Left forelimb (tissue), 1 donor: Measurements from ENCODE around the gene TMEM170B.
"Not testable (repeated sequence)": the region's sequence is repeated elsewhere in the genome, so short reads cannot be mapped to it uniquely, and the experiment has no call there.

Experiments
- DNase-seq: peaks from one replicate; pipeline ENCODE4 v3.0.0-alpha.2; 2018; ENCODE audit warnings: low spot score

Gene TMEM170B

DNA sequence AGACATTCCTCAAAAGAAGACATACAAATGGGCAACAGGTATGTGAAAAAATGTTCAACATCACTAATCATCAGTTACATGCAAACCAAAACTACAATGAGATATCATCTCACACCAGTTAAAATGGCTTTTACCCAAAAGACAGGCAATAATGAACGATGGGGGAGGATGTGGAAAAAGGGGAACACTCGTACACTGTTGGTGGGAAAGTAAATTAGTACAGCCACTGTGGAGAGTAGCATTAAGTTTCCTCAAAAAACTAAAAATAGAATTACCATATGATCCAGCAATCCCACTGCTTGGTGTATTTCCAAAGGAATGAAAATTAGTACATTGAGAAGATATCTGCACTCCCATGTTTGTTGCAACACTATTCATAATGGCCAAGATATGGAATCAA lies 8.6 kb upstream of the TMEM170B start:
- no peak for DNase-seq

DNA sequence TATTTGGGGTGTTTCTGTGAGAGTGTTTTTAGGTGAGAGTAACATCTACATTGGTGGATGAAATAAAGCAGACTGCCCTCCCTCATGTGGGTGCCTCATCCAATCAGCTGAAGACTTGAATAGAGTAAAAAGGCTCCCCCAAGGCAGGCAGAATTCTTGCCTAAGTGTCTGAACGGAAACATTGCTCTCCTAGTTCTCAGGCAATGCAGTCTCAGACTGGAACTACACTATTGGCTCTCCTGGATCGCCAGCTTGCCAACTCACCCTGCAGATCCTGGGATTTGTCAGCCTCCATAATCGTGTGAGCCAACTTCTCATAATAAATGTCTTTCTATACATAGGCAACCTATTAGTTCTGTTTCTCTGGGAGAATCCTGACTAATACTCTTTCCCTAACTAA lies 5.5 kb upstream of the TMEM170B start:
- no peak for DNase-seq

DNA sequence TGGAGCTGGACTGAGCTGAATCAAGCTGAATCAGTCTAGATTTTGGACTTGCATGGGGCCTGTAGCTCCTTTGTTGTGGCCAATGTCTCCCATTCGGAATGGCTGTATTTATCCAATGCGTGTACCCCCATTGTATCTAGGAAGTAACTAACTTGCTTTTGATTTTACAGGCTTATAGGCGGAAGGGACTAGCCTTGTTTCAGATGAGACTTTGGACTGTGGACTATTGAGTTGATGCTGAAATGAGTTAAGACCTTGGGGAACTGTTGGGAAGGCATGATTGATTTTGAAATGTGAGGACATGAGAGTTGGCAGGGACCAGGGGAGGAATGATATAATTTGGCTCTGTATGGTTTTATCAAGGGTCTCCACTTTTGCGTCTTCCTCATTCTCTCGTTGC lies 3.0 kb upstream of the TMEM170B start:
- no peak for DNase-seq

DNA sequence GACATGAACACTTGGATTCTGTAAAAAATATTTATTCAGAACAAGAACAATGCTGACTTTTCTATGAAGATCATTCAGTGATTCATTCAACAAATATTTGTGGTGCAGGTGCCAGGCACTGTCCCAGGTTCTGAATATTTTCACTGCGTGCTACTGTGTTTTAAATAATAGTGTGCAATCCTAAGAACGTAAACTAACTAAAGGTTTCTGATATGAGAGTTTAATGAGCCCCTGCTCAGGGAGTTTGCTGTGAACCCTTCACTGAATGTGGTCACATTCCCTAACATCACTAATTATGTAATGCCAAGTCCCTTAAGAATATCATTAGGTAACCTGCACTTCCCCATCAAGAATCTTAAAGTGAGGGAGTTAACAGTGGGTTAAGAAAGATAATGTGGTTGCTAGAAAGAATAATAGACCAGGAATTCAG lies 1.7 kb upstream of the TMEM170B start:
- DNase-seq = no peak

DNA sequence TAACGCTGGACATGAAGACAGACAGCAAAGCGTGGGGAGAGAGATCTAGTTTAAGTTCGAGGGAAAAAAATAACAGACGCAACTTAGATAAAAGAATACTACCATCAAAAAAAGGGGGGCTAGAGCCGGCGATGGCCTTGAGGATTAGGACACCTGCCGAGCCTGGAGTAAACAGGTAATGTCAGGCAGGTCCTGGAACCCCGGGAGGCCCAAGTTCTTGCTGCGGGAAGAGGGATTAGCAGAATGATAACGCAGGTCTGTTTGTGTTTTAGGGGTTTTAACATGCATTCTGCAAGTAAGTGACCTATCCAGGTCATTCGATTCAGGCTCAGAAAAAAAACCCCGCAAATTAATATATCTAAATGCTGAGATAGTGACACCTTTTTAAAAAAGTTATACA lies 754 bp upstream of the TMEM170B start:
- no peak for DNase-seq

DNA sequence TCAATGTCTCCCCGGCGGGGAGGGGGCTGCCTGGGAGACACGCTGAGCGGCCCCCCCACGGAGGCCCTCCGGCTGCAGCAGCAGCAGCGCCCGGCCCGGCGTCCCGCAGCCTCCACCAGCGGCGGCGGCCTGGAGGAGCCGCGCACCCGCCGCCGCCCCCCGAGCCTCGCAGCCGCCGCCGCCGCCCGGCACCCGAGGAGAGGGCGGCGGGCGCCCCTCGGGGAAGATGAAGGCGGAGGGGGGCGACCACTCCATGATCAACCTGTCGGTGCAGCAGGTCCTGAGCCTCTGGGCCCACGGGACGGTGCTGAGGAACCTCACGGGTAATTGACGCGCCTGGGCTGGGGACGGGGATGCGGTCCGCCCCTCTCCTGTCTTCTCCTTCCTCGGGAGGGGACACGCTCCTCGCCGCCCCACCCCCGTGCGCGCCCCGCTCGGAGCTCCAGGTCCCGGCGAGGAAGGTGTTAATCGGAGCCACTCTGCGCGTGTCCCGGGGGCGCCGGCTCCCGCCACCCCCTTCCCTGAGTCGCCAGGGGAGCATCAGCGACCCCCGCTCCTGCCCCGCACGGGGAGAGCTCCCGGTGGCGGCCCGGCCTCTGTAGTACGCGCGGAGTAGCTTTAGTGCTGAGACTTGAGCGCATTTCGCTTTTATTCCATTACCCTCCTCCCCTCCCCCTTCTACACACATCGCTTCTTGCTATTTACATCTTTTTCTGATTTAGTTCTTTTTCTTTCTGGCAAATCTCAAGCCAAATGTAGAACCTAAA lies 686 bp downstream of the TMEM170B start:
- peak; percentile 67 for DNase-seq

DNA sequence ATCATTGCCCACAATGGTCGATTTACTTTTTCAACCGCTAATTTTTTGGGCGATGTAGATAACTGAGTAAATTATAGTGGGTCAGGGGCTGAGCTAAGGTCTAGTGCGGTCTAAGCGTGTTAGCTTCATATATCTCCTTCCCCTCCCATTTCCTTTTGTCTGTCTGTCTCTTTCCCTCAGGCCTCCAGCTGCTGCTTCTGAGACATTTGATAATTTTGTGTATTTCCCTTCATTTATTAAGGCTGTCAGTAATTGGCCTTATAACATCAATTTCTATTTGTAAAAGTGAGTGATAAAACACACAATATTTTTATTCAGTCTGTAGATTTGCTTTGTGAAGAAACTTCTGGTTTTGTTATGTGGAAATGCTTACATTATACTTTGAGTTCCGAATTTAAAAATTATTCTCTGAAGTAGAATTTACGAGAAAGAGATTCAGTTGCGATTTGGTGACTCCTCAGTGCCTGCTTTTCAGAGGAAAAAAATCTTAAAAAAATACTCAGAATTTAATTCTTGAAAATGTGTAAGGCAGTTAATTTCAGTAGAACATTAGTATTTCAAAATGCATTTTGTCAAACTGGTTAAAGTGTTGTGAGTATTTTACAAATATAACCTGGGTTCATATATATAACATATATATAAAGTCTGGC lies 1.4 kb downstream of the TMEM170B start:
- DNase-seq = no peak

DNA sequence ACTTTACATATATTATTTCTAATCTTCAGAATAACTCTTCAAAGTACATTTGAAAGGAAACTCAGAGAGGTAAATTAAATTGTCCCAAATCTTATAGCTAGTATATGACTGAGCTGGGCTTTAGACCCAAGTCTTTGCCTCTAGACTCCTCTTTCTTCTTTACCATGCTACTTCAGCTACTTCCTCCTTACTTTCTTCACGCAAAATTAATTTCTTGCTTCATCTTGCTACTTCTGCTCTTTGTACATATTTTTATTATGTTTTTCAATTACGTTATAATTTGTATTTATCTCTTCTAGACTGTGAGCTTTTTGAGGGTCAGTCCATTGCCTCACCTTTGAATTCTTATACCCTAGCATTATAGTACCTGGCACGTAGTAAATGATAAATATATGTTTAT lies 5.3 kb downstream of the TMEM170B start:
- no peak for DNase-seq

DNA sequence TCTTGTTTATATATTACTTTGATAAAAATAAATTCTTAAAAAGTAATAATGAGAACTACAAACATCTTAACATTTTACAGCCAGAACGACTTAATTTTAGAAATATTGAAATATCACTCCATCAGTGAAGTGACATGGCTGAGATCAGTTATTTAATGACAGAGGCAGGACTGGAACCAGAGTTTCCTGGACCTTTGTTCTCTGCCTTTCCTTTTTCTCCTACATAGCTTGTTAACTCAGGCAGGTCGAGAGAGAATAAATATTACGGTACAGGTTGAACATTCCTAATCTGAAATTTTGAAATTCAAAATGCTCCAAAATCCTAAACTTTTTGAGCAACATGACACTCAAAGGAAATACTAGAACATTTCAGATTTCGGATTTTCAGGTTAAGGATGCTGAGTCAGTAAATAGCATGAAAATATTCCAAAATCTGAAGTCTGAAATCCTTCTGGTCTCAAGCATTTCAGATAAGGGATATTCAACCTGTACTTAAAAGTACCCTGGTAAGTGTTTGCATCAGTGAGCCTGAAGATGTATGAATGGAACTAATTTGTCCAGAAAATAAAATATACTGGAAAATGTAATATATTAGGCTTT lies 6.5 kb downstream of the TMEM170B start:
- DNase-seq = no peak

DNA sequence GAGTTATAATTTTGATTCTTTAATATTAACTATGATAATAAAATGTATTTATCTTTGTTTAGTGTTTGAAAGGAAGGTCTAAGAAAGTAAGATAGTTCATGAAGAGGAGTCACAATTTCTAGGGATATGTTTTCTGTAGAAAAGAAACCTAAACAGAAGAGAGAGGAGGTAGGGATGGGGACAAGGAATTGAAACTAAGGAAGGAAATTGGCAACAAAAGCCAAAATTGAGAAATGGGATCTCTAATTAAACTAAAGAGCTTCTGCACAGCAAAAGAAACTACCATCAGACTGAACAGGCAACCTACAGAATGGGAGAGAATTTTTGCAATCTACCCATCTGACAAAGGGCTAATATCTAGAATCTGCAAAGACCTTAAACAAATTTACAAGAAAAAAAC lies 10.3 kb downstream of the TMEM170B start:
- DNase-seq = not testable (repeated sequence)

DNA sequence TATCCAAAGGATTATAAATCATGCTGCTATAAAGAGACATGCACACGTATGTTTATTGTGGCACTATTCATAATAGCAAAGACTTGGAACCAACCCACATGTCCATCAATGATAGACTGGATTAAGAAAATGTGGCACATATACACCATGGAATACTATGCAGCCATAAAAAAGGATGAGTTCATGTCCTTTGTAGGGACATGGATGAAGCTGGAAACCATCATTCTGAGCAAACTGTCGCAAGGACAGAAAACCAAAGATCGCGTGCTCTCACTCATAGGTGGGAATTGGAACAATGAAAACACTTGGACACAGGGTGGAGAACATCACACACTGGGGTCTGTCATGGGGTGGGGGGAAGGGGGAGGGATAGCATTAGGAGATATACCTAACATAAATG lies 11.0 kb downstream of the TMEM170B start:
- not testable (repeated sequence) for DNase-seq

DNA sequence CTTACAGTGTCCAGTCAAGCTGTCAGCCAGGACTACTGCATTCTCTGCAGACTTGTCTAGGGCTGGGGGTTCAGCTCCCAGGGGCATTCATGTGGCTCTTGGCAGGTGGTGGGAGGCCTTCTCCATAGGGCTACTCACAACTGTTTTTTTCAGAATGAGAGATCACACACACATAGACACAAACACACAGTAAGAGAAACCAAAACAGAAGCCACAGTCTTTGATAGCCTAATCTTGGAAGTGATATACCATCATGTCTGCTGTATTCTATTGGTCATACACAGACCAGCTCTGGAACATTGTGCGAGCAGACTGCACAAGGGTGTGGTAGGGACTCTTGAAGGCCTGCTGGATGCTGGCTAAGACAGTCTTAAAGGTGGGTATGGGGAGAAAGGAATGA lies 13.5 kb downstream of the TMEM170B start:
- DNase-seq = no peak

DNA sequence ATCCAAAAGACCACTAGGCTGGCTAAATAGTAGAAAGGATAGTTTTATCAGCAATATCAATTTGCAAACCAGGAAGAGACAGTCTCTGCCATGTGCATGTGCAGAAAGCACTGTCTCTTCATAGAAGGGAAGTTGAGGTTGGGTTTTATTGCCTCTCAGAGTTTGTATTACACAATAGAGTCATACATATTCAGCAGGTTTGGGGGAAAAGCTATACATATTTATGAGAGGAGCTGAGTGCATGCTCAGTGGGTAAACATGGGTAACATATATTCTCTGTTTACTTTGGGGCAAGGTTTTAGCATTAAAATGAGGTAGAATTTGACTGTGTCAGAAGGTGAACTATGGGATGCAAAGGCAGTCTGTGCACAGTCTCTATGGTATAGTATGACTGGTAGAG lies 14.9 kb downstream of the TMEM170B start:
- no peak for DNase-seq

DNA sequence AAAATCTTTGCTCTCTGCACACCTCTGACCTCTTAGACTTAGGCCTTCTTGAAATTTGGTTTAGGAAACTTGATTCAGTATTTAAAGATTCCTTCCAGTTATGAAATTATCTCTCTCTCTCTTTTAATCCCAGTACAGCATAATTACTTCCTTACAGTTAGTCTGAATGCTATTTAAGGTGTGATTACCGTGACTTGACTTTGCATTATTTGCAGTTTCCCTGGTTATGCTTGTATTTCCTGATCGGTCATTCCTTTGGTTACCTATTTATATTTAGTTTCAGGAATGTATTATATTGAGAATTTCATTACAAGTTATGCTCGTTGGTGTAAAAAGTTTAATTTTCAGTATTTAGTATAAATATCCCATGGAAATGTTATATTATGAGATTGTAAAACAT lies 16.3 kb downstream of the TMEM170B start:
- no peak for DNase-seq

DNA sequence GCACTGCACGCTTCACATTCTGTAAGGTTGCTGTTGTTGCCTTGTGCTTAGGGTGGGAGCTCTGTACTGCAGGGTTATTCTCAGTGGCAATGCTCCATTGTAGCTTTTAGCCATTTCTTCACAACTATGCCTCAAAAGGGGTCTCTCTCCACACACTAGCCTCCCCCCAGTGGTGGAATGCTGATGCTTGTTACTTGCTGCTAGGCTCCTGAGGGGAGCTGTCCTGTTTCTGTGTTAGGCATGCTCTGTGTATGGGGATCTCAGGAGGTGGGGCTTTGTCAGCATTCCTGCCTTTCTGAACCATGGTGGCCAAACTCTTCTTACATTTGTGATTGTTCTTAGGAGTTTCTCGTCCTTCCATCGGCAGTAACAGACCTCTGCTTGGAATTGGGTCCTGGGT lies 18.8 kb downstream of the TMEM170B start:
- DNase-seq = no peak

DNA sequence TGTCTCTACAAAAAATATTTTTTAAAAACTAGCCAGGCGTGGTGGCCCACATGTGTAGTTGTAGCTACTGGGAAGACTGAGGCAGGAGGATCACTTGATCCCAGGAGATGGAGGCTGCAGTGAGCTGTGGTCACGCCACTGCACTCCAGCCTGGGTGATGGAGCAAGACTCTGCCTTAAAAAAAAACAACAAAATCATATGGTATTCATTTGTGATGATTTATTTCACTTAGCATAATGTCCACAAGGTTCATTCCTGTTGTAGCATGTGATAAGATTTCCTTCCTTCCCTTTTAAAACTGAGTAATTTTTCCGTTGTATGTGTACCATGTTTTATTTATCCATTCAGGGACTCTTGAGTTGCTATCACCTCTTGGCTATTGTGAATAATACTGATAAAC lies 26.2 kb downstream of the TMEM170B start:
- no peak for DNase-seq

DNA sequence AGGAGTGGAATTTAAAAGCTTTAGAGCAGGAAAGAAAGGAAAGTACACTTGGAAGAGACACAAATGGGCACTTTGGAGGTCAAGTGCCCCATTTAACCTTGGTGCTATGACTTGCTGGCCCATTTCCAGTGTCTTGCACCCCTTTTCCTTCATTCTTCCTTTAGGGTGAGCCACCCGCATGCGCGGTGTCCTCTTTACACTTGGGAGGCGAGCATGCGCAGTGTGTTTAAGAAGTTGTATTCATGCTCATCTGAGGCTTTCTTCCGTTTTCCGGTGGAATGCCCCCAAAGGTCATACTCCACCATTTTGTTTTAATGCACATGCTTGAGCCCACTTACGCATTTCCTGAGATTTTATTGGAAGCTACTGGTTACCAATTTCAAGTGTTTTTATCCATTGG lies 29.1 kb downstream of the TMEM170B start:
- no peak for DNase-seq

DNA sequence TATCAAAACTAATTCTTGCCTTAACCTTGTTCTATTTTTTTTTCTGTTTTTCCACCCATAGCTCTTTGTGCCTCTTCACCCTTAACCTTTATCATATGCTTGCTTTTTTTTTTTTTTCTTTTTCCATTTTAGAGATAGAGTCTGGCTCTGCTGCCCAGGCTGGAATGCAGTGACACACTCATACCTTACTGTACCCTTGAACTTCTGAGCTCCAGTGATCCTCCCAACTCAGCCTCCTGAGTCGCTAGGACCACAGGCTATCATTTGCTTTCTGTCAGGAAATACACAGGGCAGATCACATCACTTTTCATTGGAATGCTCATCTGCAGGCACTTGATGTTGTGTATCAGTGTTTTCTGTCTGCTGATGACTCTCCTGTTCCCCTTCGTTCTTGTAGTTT lies 33.5 kb downstream of the TMEM170B start:
- no peak for DNase-seq

DNA sequence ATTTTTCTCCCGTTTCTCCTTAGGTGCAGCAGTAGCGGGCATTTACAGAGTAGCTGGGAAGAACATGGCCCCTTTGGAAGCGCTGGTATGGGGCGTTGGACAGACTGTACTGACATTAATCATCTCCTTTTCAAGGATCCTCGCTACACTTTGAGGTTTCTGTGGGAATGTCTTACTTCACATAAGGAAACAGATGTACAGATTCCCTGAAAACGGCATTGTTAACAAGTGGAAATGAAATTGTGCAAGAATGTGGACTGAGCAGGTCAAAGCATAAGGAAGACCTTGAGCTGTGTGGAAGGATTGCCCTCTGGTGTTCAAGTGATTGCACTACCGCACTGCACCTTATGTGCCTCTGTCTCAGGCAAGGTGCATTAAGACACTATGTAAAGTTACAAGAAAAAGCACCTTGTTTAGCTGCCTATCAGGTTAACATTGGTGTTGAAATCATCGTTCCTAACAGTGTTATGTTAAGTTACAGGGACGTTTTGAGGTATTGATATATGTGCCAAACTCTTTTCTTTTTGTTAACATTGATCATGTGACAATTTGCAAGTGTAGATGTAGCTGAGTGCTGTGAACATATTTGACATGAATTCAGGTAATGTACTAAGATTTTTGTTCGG lies 38.0 kb downstream of the TMEM170B start:
- no peak for DNase-seq

DNA sequence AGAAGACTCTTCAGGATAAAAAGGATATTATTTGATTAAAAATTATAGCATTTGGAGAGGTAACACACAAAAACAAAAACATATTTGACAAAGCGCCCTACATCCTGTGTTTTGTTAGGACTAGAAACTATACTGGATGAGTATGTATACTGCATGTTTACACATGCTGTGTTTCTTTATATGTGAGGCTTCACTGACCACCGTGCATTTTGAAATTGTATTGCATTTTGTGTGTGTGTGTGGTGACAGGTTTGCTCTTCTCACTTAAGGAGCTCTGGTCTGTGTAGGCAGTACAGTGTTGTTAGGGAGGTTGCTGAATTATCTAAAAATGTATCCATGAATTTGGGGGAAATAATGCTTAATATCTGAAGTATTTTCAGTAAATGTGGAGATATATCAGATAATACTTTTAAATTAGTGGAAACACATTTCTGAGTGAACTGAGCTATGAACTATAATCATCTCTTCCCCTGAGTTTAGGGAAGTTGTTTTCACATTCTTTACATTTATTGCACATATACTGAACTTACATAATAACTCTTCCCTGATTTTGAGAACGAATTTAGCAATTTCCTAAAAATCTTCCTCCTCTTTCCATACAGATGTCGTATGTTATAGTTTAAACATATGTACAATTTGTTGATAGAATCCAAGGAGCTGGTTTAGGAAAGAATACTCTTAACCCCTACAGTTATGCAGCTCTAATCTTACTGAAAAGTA lies 43.3 kb downstream of the TMEM170B start:
- no peak for DNase-seq

DNA sequence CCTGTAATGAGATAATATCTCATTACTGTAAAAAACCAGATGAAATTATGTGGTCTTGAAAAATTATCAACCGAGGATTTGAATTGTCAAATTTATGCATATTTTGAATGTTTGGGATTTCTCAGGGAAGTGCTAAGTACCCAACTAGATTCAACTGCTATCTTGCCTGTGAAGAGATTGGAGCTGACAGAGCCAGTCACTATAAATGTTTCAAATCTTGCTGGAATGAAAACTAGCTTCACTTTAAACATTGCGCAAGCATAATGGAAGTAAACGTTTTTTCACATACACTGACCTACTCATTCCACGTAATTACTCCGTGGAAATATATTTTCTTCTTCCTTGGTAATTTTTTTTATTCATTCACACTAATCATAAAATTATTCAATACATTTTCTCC lies 46.7 kb downstream of the TMEM170B start:
- DNase-seq = no peak

DNA sequence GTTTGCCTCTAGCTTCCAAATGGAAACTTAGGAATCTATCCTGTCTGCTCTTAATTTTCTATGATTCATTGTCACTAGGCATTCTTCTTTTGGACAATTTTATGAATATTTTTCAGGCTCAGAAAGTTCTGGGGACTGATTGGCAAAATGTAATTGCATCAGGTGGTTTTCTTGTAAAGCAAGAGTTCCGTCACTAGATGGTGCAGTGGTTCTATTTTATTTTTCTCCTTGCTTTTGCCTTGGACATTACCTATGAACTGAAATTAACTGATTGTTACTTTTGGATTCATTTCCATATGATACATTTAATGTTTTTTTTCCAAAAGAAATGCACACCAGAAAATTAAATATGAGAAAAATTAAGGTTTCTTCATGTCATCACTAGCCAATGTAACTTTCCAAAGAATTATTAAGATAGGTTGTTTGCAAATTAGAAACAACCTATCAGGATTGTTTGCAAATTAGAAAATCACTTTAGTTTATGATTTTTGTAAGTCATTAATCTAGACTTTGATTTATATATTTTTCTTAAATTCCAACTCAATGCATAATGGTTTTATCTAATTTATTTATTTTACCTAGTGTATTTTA lies 48.0 kb downstream of the TMEM170B start:
- DNase-seq = no peak
